Measurements from ENCODE around the gene SLC12A4. TPM values are rescaled to one million over a fixed set of nuclear protein-coding genes. Genes with fewer than 3 reads are reported as not detected.
A peak's percentile ranks its signal among the peaks of the same experiment; 100 is the strongest.

Gene SLC12A4
- total RNA-seq, 4 donors from 2014 or later, result 65.8 to 142 (median 81.3) TPM

DNA sequence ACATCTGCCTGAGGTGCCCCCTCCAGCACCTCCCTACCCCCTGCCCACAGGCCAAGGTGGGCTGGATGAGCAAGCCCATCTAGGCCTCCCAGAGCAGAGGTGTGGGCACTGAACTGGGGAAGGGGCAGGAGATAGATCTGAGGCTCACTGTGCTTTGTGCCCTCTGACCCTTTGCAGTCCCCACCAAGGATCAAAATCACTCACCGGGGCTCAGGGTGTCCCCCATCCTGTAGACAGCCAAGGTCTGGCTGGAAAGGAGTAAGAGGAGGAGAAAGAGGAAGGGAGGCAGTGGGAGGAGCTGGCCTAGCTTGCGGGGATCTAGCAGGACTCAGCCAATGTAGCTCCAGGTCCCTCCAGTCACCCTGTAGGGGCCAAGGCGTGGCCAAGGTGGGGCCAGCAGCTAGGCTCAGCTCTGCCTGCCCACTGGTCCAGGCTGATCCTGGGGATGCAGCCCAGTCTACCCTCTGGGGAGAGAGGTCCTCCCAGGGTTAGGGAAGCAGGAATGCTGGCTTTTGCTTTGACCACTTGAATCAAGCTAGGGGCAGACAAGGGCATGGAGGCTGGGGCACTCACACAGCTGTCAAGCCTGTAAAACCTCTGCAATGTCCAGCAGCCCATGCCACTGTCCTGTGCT is 1.8 kb downstream of the SLC12A4 start:
- Histone ChIP-seq H3K27me3 (no peaks in the 10 kb centered on the region), H3K36me3 (peaks cover 11 to 18% (median 16%) of the 10 kb centered on the region in 4 donors), H3K4me3 (peak overlapping the region; percentile 88 to 95 (median 92)), H3K9me3 (no peaks in the 10 kb centered on the region), H3K4me1 (peaks cover 54 to 73% (median 69%) of the 10 kb centered on the region in 4 donors), H3K27ac (replicated peaks in 1 of 4) (peak overlapping the region; percentile 96 to 100 (median 98))
- no peak for DNase-seq (ENCODE audit: extremely low spot score)
- intact Hi-C loops (cut with DNase I), result no loop called here
- 32% methylated on average over 3 of the region's 3 CpGs for WGBS
- TF ChIP-seq POLR2AphosphoS5 (IDR thresholded peaks at IDR 0.05) (peak; percentile 24 to 48), POLR2A (IDR thresholded peaks at IDR 0.05; ENCODE audit: low read depth) (no peak)

DNA sequence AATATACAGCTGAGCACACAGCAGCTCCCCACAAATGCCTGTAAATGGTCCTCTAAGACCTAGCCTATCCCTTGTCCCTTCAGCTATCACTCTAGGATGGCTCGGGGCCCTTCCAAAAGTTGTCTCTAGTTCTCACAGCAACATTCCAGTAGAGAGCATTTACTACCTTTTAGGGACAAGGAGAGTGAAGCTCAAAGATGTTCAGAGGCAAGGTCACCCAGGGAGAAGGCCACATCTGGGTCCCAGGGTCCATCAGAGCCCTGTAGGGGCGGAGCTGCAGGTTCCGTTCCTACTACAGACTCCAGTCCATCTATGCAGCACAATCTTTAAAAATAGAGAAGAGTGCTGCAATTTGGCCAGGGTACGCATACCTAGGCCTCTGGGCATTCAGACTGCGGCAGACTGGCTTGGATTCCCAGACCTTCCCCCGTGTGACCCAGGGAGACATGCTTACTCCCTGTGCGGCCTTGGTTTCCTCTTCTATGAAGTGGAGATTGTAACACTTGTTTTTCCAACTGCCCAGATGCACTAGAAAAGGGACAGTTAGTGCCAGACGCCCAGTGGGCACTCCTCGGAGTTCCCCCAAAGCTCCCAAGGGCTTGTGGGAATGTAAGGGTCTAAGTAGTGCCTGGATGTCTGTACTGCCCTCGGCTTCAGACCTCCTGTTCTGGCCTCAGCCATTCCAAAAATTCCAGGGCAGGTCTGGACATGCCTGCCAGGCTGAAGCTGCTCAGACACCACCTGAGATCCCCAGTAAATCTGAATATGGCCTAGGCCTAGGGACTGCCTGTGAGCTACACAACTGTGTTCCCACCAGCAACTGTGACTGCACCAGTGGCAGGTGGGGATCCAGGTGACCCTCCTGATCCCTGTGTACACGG is 2.5 kb downstream of the SLC12A4 start:
- peaks cover 62 to 81% (median 76%) of the 10 kb centered on the region in 4 donors for H3K4me1 ChIP-seq
- no peaks in the 10 kb centered on the region for H3K27me3 ChIP-seq

DNA sequence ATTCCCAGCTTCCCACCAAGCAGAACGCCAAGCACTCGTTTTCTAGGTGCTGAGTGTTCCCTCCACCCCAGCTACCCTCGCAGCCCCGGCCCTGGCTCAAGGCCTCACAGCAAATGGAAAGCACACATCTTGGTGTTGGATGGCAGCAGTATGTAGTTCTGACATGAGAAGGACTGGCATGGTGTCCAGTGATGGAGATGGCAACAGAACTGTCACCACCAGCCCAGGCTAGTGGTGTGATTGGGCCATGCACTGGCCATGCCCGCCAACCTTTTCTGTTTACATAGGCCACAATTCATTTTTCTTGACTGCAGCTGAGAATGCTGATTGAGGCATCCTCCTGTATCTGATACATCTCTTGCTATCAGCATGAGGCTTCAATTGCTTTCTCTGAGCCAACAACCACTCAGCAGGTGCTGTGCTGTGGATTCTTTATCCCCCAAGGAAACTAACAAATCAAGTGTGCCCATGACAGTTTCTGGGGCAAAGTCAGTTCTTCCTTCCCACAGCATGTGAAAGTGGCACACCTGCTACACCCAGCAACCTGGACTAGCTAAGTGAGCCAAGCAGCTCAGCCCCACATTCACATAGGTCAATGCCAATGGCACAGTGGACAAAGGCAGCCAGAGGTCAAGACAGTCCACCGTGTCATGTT is 3.8 kb downstream of the SLC12A4 start:
- peaks cover 28 to 39% (median 35%) of the 10 kb centered on the region in 4 donors for H3K36me3 ChIP-seq
- DNase-seq (ENCODE audit: extremely low spot score), result no peak
- 81% methylated on average over 6 of the region's 6 CpGs for WGBS
- peak overlapping the region; percentile 96 to 100 (median 98) for H3K27ac ChIP-seq (replicated peaks in 1 of 4)
- H3K4me1 ChIP-seq, result peaks cover 75 to 91% (median 88%) of the 10 kb centered on the region in 4 donors
- intact Hi-C loops (cut with DNase I), result no loop called here
- TF ChIP-seq POLR2AphosphoS5 (IDR thresholded peaks at IDR 0.05), result no peak
- TF ChIP-seq EP300 (IDR thresholded peaks at IDR 0.05), result no peak
- TF ChIP-seq, protein P1, sequence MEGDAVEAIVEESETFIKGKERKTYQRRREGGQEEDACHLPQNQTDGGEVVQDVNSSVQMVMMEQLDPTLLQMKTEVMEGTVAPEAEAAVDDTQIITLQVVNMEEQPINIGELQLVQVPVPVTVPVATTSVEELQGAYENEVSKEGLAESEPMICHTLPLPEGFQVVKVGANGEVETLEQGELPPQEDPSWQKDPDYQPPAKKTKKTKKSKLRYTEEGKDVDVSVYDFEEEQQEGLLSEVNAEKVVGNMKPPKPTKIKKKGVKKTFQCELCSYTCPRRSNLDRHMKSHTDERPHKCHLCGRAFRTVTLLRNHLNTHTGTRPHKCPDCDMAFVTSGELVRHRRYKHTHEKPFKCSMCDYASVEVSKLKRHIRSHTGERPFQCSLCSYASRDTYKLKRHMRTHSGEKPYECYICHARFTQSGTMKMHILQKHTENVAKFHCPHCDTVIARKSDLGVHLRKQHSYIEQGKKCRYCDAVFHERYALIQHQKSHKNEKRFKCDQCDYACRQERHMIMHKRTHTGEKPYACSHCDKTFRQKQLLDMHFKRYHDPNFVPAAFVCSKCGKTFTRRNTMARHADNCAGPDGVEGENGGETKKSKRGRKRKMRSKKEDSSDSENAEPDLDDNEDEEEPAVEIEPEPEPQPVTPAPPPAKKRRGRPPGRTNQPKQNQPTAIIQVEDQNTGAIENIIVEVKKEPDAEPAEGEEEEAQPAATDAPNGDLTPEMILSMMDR (IDR thresholded peaks at IDR 0.05), result no peak
- TF ChIP-seq POLR2A (IDR thresholded peaks at IDR 0.05; ENCODE audit: low read depth), result no peak
- peak overlapping the region in 1 of 4 donors; percentile 4 for H3K4me3 ChIP-seq
- no peaks in the 10 kb centered on the region for H3K9me3 ChIP-seq
- H3K27me3 ChIP-seq, result no peaks in the 10 kb centered on the region

More for the DNA sequence above, 2.5 kb downstream of the SLC12A4 start:
- H3K9me3 ChIP-seq, result no peaks in the 10 kb centered on the region
- H3K4me3 ChIP-seq, result peak overlapping the region; percentile 88 to 95 (median 92)
- no peak for DNase-seq (ENCODE audit: extremely low spot score)
- peak overlapping the region; percentile 96 to 100 (median 98) for H3K27ac ChIP-seq (replicated peaks in 1 of 4)
- intact Hi-C loops (cut with DNase I), result no loop called here
- WGBS, result 46% methylated on average over 9 of the region's 11 CpGs
- TF ChIP-seq, protein P1 (IDR thresholded peaks at IDR 0.05), result no peak
- TF ChIP-seq EP300 (IDR thresholded peaks at IDR 0.05) (no peak), POLR2AphosphoS5 (IDR thresholded peaks at IDR 0.05) (no peak), POLR2A (IDR thresholded peaks at IDR 0.05; ENCODE audit: low read depth) (no peak)
- H3K36me3 ChIP-seq, result peaks cover 19 to 26% (median 24%) of the 10 kb centered on the region in 4 donors

DNA sequence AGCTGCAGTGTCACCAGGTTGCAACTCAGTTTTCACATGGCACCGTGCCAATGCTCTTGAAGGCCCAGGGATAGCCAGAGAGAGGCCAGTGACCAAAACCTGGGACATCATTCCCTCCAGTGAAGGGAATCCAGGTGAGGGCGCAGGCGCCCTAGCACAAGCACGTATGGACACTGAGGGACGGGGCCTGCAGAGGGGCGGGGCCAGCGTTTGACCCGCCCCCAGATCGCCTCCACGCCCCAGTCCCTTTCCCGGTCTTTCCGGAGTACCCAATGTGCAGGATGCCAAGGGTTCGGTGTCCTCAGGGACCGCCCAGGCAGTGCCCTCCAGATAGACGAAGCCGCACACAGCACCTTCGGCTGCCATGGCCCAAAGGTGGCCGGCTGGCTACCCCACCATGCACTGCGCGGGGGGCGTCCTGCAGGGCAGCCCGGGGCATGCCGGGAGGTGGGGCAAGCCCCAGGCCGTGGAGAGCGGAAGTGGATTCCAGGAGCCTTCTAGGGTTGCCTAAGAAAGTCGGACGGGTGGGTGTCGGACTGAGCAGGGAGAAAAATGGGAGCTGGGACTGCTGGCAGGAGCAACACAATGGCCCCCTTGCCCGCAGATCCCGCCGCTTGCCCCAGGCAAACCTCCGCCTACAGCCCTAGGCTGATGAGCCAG is 4.6 kb downstream of the SLC12A4 start:
- Histone ChIP-seq H3K36me3 (peaks cover 28 to 47% (median 41%) of the 10 kb centered on the region in 4 donors), H3K9me3 (no peaks in the 10 kb centered on the region), H3K4me3 (peak overlapping the region in 3 of 4 donors; percentile 4 to 27 (median 14)), H3K4me1 (peaks cover 81 to 91% (median 88%) of the 10 kb centered on the region in 4 donors), H3K27me3 (no peaks in the 10 kb centered on the region), H3K27ac (replicated peaks in 1 of 4) (peak overlapping the region; percentile 96 to 100 (median 98))
- TF ChIP-seq POLR2A (IDR thresholded peaks at IDR 0.05; ENCODE audit: low read depth) (peak; percentile 10), POLR2AphosphoS5 (IDR thresholded peaks at IDR 0.05) (no peak), EP300 (IDR thresholded peaks at IDR 0.05) (no peak)
- TF ChIP-seq, protein P1 (IDR thresholded peaks at IDR 0.05), result no peak
- DNase-seq (ENCODE audit: extremely low spot score), result no peak
- intact Hi-C loops (cut with DNase I), result no loop called here
- WGBS, result 50% methylated on average over 26 of the region's 32 CpGs
